Measurements from ENCODE around the gene CRNN. TPM values are rescaled to one million over a fixed set of nuclear protein-coding genes. Genes with fewer than 3 reads are reported as not detected.

The CRNN gene
- total RNA-seq, 1 experiment from 2014 or later, result not detected

DNA sequence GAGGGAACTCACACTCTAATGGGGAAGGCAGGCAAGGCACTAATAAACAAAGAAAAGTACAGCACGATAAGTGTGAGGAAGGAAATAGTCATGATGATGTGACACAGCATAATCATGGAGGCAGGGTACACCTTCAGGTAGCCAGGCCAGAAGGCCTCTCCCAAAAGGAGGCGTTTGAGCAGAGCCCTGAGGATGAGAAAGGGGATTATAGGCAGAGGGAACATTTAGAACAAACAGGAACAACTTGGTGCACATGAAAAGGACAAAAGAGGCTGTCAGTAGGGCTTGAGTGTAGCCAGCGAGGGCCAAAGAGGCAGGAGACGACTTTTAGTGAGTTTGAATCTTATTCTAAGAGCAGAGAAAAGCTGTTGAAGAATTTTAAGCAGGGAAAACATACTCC is 33.4 kb upstream of the CRNN start:
- Mint-ChIP-seq H3K27me3 (ENCODE audit: low read depth) (no peaks in the 10 kb centered on the region), H3K9me3 (peaks cover 34 to 42% of the 10 kb centered on the region in 2 experiments), H3K4me3 (no peak overlapping the region), H3K4me1 (no peaks in the 10 kb centered on the region), H3K36me3 (ENCODE audit: insufficient read depth in 1 of 3, low read depth in 3 of 3) (peaks cover 0 to 31% (median 4%) of the 10 kb centered on the region in 3 experiments; a peak in 6 of 7 replicates), H3K27ac (no peak overlapping the region)
- no peak overlapping the region for H4K8ac ChIP-seq (replicated peaks; ENCODE audit: insufficient read length, low read depth, low read length)
- TF ChIP-seq CTCF (conservative IDR thresholded peaks at IDR 0.05), result no peak
- H3K23ac ChIP-seq (ENCODE audit: insufficient read length, low read depth, low read length), result no peak overlapping the region
- no peaks in the 10 kb centered on the region for H3K79me1 ChIP-seq (ENCODE audit: insufficient read depth, low read depth, low read length, poor library complexity, severe bottlenecking)
- no peaks in the 10 kb centered on the region for H3K4me1 ChIP-seq (ENCODE audit: insufficient read depth, low read length)
- H3K23me2 ChIP-seq (ENCODE audit: insufficient read length, low read depth, low read length, poor library complexity, severe bottlenecking), result no peaks in the 10 kb centered on the region
- H2AFZ ChIP-seq (ENCODE audit: low read length), result no peak overlapping the region
- H2BK120ac ChIP-seq (ENCODE audit: low read depth, low read length, poor library complexity, severe bottlenecking), result no peak overlapping the region
- no peak overlapping the region for H3K27ac ChIP-seq (ENCODE audit: insufficient read length, low read depth, low read length)
- H2AK5ac ChIP-seq (ENCODE audit: insufficient read length, low read length), result no peak overlapping the region
- no peak overlapping the region for H3T11ph ChIP-seq (ENCODE audit: low read length)
- H3K14ac ChIP-seq (ENCODE audit: insufficient read depth, low read length), result no peak overlapping the region
- H3K9ac ChIP-seq (ENCODE audit: extremely low read depth, insufficient read length, low read length), result no peak overlapping the region
- no peak overlapping the region for H3K4ac ChIP-seq (ENCODE audit: low read depth, low read length)
- DNase-seq, result no peak
- no peak overlapping the region for H2BK12ac ChIP-seq (ENCODE audit: insufficient read length, low read depth, low read length)
- no peaks in the 10 kb centered on the region for H4K20me1 ChIP-seq (ENCODE audit: control insufficient read depth, insufficient read depth, insufficient read length)
- H3K27me3 ChIP-seq (ENCODE audit: insufficient read depth, low read length), result no peaks in the 10 kb centered on the region
- H3K56ac ChIP-seq (ENCODE audit: insufficient read length, low read depth, low read length), result no peak overlapping the region
- H3K4me2 ChIP-seq (ENCODE audit: insufficient read depth, insufficient read length, low read length), result no peak overlapping the region
- H3K9me3 ChIP-seq (ENCODE audit: control insufficient read depth, low read depth, low read length), result peaks cover 87% of the 10 kb centered on the region
- no peak overlapping the region for H2BK20ac ChIP-seq (ENCODE audit: low read depth, low read length, poor library complexity, severe bottlenecking)
- H2BK15ac ChIP-seq (ENCODE audit: low read depth, low read length), result no peak overlapping the region
- no peak overlapping the region for H4K91ac ChIP-seq (ENCODE audit: insufficient read length, low read depth, low read length)
- no peaks in the 10 kb centered on the region for H3K79me2 ChIP-seq (ENCODE audit: insufficient read depth, low read length)
- no CpG with 5 or more reads among the region's 4 CpGs for WGBS (ENCODE audit: extremely low coverage, insufficient read length, low lambda C conversion rate)
- H2BK5ac ChIP-seq (ENCODE audit: insufficient read length, low read length), result no peak overlapping the region
- no peak overlapping the region for H4K5ac ChIP-seq (ENCODE audit: insufficient read length, low read depth, low read length)
- H3K18ac ChIP-seq (ENCODE audit: insufficient read length, low read depth, low read length), result no peak overlapping the region

Data from H9 (cell line).